Esophagus squamous epithelium (tissue), 4 donors: ENCODE measurements around the gene RPL37.

ENCODE experiments used
- POLR2A ChIP-seq, 4 donors: fragments of 450-650 bp; IDR thresholded peaks; one replicate each; pipeline ENCODE4 v1.6.1; 2017; ENCODE audit warnings: antibody characterized with exemption in 4 of 4, mild to moderate bottlenecking in 4 of 4, moderate library complexity in 3 of 4
- TF ChIP-seq, protein P1 (sequence below), 6 experiments: fragments of 450-650 bp in 4 of 6; fragments of 200-600 bp in 2 of 6; sonication (generic) in 2 of 6; IDR thresholded peaks; one replicate each; pipeline ENCODE4 v1.5.1; 2016 to 2019; ENCODE audit warnings: antibody characterized with exemption in 6 of 6, mild to moderate bottlenecking in 4 of 6, moderate library complexity in 4 of 6

DNA sequence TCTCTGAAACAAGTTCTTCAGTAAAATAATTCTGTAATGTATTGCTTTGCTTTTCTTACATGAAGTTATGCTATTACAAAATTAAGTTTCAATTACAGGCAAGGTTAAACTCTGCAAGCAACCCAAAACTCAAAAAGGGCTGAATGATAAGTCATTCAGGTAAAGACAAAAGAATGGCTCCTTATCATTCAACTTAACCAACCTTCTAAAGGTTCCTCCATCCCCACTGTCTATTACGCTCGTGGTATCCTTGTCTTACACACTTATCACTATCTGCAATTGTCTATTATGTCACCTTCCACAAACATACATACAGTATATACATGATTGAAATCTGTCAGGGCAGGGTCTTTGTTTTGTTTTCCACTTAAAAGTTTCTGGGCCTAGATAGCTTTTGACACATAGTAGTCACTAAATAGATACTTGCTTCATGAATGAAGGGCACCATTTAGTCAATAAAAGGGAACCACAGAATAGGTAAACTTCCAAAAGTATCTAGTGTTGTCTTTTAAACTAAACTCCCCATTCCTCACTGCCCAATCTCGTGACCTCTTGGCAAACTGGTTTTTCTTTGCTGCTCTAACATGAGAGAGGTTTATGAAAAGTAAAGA is 6.9 kb downstream of the RPL37 start:
- TF ChIP-seq POLR2A (IDR thresholded peaks at IDR 0.05), result no peak
- TF ChIP-seq, protein P1, sequence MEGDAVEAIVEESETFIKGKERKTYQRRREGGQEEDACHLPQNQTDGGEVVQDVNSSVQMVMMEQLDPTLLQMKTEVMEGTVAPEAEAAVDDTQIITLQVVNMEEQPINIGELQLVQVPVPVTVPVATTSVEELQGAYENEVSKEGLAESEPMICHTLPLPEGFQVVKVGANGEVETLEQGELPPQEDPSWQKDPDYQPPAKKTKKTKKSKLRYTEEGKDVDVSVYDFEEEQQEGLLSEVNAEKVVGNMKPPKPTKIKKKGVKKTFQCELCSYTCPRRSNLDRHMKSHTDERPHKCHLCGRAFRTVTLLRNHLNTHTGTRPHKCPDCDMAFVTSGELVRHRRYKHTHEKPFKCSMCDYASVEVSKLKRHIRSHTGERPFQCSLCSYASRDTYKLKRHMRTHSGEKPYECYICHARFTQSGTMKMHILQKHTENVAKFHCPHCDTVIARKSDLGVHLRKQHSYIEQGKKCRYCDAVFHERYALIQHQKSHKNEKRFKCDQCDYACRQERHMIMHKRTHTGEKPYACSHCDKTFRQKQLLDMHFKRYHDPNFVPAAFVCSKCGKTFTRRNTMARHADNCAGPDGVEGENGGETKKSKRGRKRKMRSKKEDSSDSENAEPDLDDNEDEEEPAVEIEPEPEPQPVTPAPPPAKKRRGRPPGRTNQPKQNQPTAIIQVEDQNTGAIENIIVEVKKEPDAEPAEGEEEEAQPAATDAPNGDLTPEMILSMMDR (IDR thresholded peaks at IDR 0.05), result no peak
